ENCODE results near the gene ADAMTS2. TPM values are rescaled to one million over a fixed set of nuclear protein-coding genes. Genes with fewer than 3 reads are reported as not detected.

The ADAMTS2 gene
- total RNA-seq, 1 experiment from 2014 or later: not detected

- no peak for TF ChIP-seq CTCF (IDR thresholded peaks at IDR 0.05; ENCODE audit: unreplicated experiment)
- no peak for DNase-seq
- intact Hi-C loops (cut with micrococcal nuclease; ENCODE audit: unreplicated experiment): no loop called here
- no peak overlapping the region for H3K27ac Mint-ChIP-seq (ENCODE audit: unreplicated experiment)
- BruUV-seq (replicated peaks): no TSS peak
- H3K27me3 Mint-ChIP-seq (ENCODE audit: unreplicated experiment): no peaks in the 10 kb centered on the region
- CTCF ChIA-PET: interaction anchor here (0.6 kb wide), 1 partner anchor 746 kb away, joined by 7 read pairs; no protein-coding TSS in a partner anchor
- no peak overlapping the region for H3K4me3 Mint-ChIP-seq (ENCODE audit: low read depth, unreplicated experiment)
- peaks cover 21% of the 10 kb centered on the region for H3K9me3 Mint-ChIP-seq (ENCODE audit: low read depth, unreplicated experiment)
- no peaks in the 10 kb centered on the region for H3K36me3 Mint-ChIP-seq (ENCODE audit: insufficient read depth, unreplicated experiment)
- no peaks in the 10 kb centered on the region for H3K4me1 Mint-ChIP-seq (ENCODE audit: low read depth, unreplicated experiment)
Measured at GRCh38 chr5:179191506-179192184, 153.6 kb downstream of the ADAMTS2 start.

- intact Hi-C loops (cut with micrococcal nuclease; ENCODE audit: unreplicated experiment): no loop called here
- CTCF ChIA-PET: interaction anchor here (0.6 kb wide), 1 partner anchor 745 kb away, joined by 7 read pairs; no protein-coding TSS in a partner anchor
- H3K9me3 Mint-ChIP-seq (ENCODE audit: low read depth, unreplicated experiment): peaks cover 20% of the 10 kb centered on the region
- TF ChIP-seq CTCF (IDR thresholded peaks at IDR 0.05; ENCODE audit: unreplicated experiment): no peak
- H3K36me3 Mint-ChIP-seq (ENCODE audit: insufficient read depth, unreplicated experiment): no peaks in the 10 kb centered on the region
- DNase-seq: no peak
- H3K27ac Mint-ChIP-seq (ENCODE audit: unreplicated experiment): no peak overlapping the region
- H3K4me3 Mint-ChIP-seq (ENCODE audit: low read depth, unreplicated experiment): no peak overlapping the region
- no TSS peak for BruUV-seq (replicated peaks)
- no peaks in the 10 kb centered on the region for H3K4me1 Mint-ChIP-seq (ENCODE audit: low read depth, unreplicated experiment)
- H3K27me3 Mint-ChIP-seq (ENCODE audit: unreplicated experiment): no peaks in the 10 kb centered on the region
Measured at GRCh38 chr5:179190851-179191505, 154.3 kb downstream of the ADAMTS2 start.

DNA sequence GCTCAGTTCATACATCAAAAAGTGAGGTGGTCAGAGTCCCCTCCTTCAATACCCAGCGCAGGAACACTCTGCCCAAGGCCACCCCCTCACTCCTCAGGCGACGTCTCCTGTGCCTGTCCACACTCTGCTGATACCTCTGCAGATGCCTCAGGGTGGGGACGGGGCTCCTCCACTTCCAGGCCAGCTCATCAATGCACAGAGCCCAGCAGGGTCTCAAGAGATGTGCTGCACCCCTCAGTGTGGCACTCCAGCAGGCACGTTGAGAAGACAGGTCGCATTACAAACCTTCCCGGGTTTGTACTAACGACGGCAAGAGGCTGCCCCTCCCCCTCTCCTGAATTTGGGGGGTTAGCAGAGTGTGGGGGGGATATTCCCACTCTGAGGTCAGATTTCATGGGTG lies 156.6 kb downstream of the ADAMTS2 start:
- no peak for DNase-seq
- no peaks in the 10 kb centered on the region for H3K36me3 Mint-ChIP-seq (ENCODE audit: insufficient read depth, unreplicated experiment)
- H3K9me3 Mint-ChIP-seq (ENCODE audit: low read depth, unreplicated experiment): peaks cover 23% of the 10 kb centered on the region
- no peak overlapping the region for H3K27ac Mint-ChIP-seq (ENCODE audit: unreplicated experiment)
- BruUV-seq (replicated peaks): no TSS peak
- no peaks in the 10 kb centered on the region for H3K27me3 Mint-ChIP-seq (ENCODE audit: unreplicated experiment)
- TF ChIP-seq CTCF (IDR thresholded peaks at IDR 0.05; ENCODE audit: unreplicated experiment): no peak
- H3K4me3 Mint-ChIP-seq (ENCODE audit: low read depth, unreplicated experiment): no peak overlapping the region
- CTCF ChIA-PET: no interaction called here
- H3K4me1 Mint-ChIP-seq (ENCODE audit: low read depth, unreplicated experiment): no peaks in the 10 kb centered on the region
- intact Hi-C loops (cut with micrococcal nuclease; ENCODE audit: unreplicated experiment): no loop called here

DNA sequence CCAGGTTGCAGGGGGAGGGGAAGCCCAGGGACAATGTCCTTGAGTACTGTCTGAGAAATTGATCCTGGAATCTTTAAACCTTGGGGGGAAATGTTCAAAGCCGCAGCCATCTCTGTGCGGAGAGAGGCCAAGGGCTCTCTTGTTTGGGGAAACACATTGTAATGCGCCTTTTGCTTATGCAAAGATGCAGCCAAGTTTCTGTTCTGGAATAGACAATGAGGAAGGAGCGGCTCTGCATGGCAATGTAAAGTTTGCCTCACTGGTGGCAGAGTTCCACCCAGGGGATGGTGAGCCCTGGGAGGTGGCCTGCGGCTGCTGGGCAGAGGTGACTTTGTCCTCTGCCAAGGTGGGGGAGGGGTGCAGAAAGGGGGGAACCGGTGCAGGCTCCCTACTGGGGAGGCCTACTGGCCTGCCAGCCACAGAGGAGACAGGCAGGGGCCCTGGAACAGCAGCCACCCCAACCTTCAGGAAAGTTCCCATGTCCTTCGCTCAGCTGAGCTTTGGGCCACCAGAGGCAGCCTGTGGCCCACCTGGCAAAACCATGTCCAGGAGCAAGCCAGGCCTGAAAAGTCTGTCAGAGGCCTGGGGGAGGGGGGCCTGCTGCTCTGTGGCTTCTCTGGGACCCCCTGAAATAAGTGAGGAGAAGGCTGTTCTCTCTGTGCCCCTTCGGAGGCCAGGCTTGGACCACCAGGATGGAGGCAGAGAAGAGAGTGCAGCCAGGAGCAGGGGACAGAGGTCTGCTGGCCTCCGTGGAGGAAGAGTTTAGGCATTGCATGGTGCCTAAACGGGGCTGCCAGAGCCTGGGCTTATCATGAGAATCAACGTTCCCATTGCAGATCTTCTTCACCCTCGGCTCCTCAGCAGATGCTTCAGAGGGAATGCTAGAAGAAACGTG lies 157.3 kb downstream of the ADAMTS2 start:
- no TSS peak for BruUV-seq (replicated peaks)
- H3K27ac Mint-ChIP-seq (ENCODE audit: unreplicated experiment): no peak overlapping the region
- H3K36me3 Mint-ChIP-seq (ENCODE audit: insufficient read depth, unreplicated experiment): no peaks in the 10 kb centered on the region
- CTCF ChIA-PET: no interaction called here
- no peaks in the 10 kb centered on the region for H3K4me1 Mint-ChIP-seq (ENCODE audit: low read depth, unreplicated experiment)
- no peak for DNase-seq
- intact Hi-C loops (cut with micrococcal nuclease; ENCODE audit: unreplicated experiment): no loop called here
- H3K27me3 Mint-ChIP-seq (ENCODE audit: unreplicated experiment): no peaks in the 10 kb centered on the region
- TF ChIP-seq CTCF (IDR thresholded peaks at IDR 0.05; ENCODE audit: unreplicated experiment): no peak
- H3K9me3 Mint-ChIP-seq (ENCODE audit: low read depth, unreplicated experiment): peaks cover 23% of the 10 kb centered on the region
- H3K4me3 Mint-ChIP-seq (ENCODE audit: low read depth, unreplicated experiment): no peak overlapping the region
